Liver (tissue), 9 donors: ENCODE measurements around the gene NDUFAF8. TPM values are rescaled to one million over a fixed set of nuclear protein-coding genes. Genes with fewer than 3 reads are reported as not detected.

Experiments
- DNase-seq: peaks from one replicate; pipeline ENCODE4 v3.0.0-alpha.2; 2017; ENCODE audit warnings: low spot score
- H3K27ac ChIP-seq, 2 donors: one replicate each; pipeline ENCODE4 v1.7.0; 2013; ENCODE audit warnings: inconsistent platforms in 2 of 2, low read length in 2 of 2, control low read depth in 1 of 2, low read depth in 1 of 2, mild to moderate bottlenecking in 1 of 2
- H3K27me3 ChIP-seq, 4 donors: one replicate each; pipeline versions ENCODE4 v1.6.1 to v1.7.0; 2013; ENCODE audit warnings: low read length in 3 of 4, inconsistent platforms in 1 of 4, mild to moderate bottlenecking in 1 of 4, moderate library complexity in 1 of 4; ENCODE audit not compliant: control insufficient read depth in 4 of 4, insufficient read depth in 4 of 4
- H3K36me3 ChIP-seq, 4 donors: one replicate each; pipeline versions ENCODE4 v1.6.1 to v1.7.0; 2013; ENCODE audit warnings: low read length in 3 of 4, mild to moderate bottlenecking in 3 of 4, low read depth in 1 of 4, moderate library complexity in 1 of 4; ENCODE audit not compliant: control insufficient read depth in 4 of 4, insufficient read depth in 3 of 4
- H3K4me1 ChIP-seq, 4 donors: one replicate each; pipeline versions ENCODE4 v1.6.1 to v1.7.0; 2013; ENCODE audit warnings: low read length in 3 of 4, mild to moderate bottlenecking in 3 of 4, moderate library complexity in 1 of 4; ENCODE audit not compliant: control insufficient read depth in 4 of 4, insufficient read depth in 4 of 4
- H3K4me3 ChIP-seq, 3 donors: one replicate each; pipeline versions ENCODE4 v1.6.1 to v1.7.0; 2013; ENCODE audit warnings: low read length in 3 of 3, control low read depth in 1 of 3, low read depth in 1 of 3, mild to moderate bottlenecking in 1 of 3
- H3K9ac ChIP-seq, 2 donors: one replicate each; pipeline ENCODE4 v1.7.0; 2013; ENCODE audit warnings: low read length in 2 of 2, mild to moderate bottlenecking in 2 of 2, moderate library complexity in 2 of 2, control low read depth in 1 of 2, low read depth in 1 of 2
- H3K9me3 ChIP-seq, 4 donors: one replicate each; pipeline versions ENCODE4 v1.6.1 to v1.7.0; 2013; ENCODE audit warnings: low read length in 3 of 4; ENCODE audit not compliant: control insufficient read depth in 4 of 4
- FOXA1 ChIP-seq: IDR thresholded peaks from 2 replicates; pipeline ENCODE4 v1.6.1; 2016; ENCODE audit warnings: antibody characterized with exemption
- FOXA2 ChIP-seq: IDR thresholded peaks from 2 replicates; pipeline ENCODE4 v1.6.1; 2016; ENCODE audit warnings: antibody characterized with exemption
- GABPA ChIP-seq, 2 donors: IDR thresholded peaks in 1 of 2; conservative IDR thresholded peaks in 1 of 2; 2 replicates each; pipeline ENCODE4 v1.6.1; 2016; ENCODE audit warnings: antibody characterized with exemption in 2 of 2, mild to moderate bottlenecking in 1 of 2, moderate library complexity in 1 of 2
- HNF4A ChIP-seq, 2 donors: conservative IDR thresholded peaks; 2 replicates each; pipeline ENCODE4 v1.6.1; 2016; ENCODE audit warnings: antibody characterized with exemption in 2 of 2, mild to moderate bottlenecking in 2 of 2
- HNF4G ChIP-seq: IDR thresholded peaks from 2 replicates; pipeline ENCODE4 v1.6.1; 2016; ENCODE audit warnings: antibody characterized with exemption
- NR2F2 ChIP-seq: IDR thresholded peaks from 2 replicates; pipeline ENCODE4 v1.6.1; 2016; ENCODE audit warnings: antibody characterized with exemption
- RAD21 ChIP-seq, 2 donors: IDR thresholded peaks; 2 replicates each; pipeline ENCODE4 v1.6.1; 2016; ENCODE audit warnings: antibody characterized with exemption in 2 of 2, mild to moderate bottlenecking in 2 of 2
- REST ChIP-seq: IDR thresholded peaks from 2 replicates; pipeline ENCODE4 v1.6.1; 2016; ENCODE audit warnings: antibody characterized with exemption, mild to moderate bottlenecking
- RXRA ChIP-seq, 2 donors: IDR thresholded peaks; 2 replicates each; pipeline ENCODE4 v1.6.1; 2017 to 2018; ENCODE audit warnings: antibody characterized with exemption in 2 of 2, mild to moderate bottlenecking in 1 of 2
- TAF1 ChIP-seq: conservative IDR thresholded peaks from 2 replicates; pipeline ENCODE4 v1.6.1; 2016; ENCODE audit warnings: antibody characterized with exemption, mild to moderate bottlenecking
- ZBTB33 ChIP-seq: IDR thresholded peaks from 2 replicates; pipeline ENCODE4 v1.6.1; 2016; ENCODE audit warnings: antibody characterized with exemption
- WGBS: extraction: QIAGEN DNeasy Blood & Tissue Kit; methylation state at CpG from one replicate; pipeline ENCODE4 v1.1.7; 2013; 5-methylcytosine and 5-hydroxymethylcytosine counted together
- polyA plus RNA-seq, 2 donors: library from polyadenylated mRNA; stranded (reverse) in 1 of 2; unstranded in 1 of 2; fragments of 200-250 nt in 1 of 2; fragments of >200 nt in 1 of 2; fragmentation: Nextera tagmentation in 1 of 2; extraction: Ambion mirVana in 1 of 2; gene quantifications; one replicate each; pipeline versions ENCODE4 v1.2.1 to v1.2.3, GENCODE V29; 2013 to 2015
- total RNA-seq, 2 donors: library from RNA; depleted of rRNA; stranded (reverse); fragments of >200 nt; gene quantifications; one replicate each; pipeline ENCODE4 v1.2.3, GENCODE V29; 2014
- TF ChIP-seq, protein P1 (sequence below): fragments of 150-350 bp; IDR thresholded peaks from 2 replicates; pipeline ENCODE4 v1.5.1; 2017; ENCODE audit warnings: improper control_type of control experiment, low read depth, low read length; ENCODE audit not compliant: missing input control
- TF ChIP-seq, protein P2 (sequence below): IDR thresholded peaks from 2 replicates; pipeline ENCODE4 v1.6.1; 2016; ENCODE audit warnings: antibody characterized with exemption
- donor health status: healthy.
- donor health status: healthy.
- donor health status: healthy.
- donor health status: healthy.
- donor health status: healthy.

The NDUFAF8 gene
- total and polyA plus RNA-seq, 4 donors = 8.3 to 67.4 (median 15.5) TPM

DNA sequence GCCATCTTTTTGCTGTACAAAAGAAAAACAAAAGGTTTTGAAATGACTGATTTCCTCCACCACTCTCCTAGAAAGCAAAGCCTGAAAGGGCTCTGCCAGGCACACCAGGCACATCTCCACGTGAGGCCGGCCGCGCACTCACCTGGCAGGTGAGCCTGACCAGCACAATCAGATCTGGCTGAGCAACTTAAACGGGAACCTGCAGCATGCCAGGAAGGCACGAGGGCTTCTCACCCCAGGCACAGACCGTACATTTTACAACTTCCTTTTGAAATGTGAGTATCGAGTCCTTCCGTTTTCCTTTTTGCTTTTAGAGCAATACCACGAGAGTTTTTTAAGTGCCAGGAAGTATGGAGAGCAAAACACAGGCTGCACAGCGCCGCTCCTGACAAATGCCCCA lies 33.5 kb downstream of the NDUFAF8 start:
- Histone ChIP-seq H3K9ac (no peak overlapping the region), H3K4me3 (no peak overlapping the region), H3K9me3 (no peaks in the 10 kb centered on the region), H3K27ac (no peak overlapping the region), H3K36me3 (peaks cover 41 to 83% (median 51%) of the 10 kb centered on the region in 4 donors), H3K4me1 (no peaks in the 10 kb centered on the region), H3K27me3 (no peaks in the 10 kb centered on the region)
- 82% methylated on average over 12 of the region's 12 CpGs for WGBS
- DNase-seq = no peak
- no peak for TF ChIP-seq NR2F2
- no peak for TF ChIP-seq FOXA2
- no peak for TF ChIP-seq FOXA1
- no peak for TF ChIP-seq RAD21 (IDR thresholded peaks at IDR 0.05)
- no peak for TF ChIP-seq TAF1

DNA sequence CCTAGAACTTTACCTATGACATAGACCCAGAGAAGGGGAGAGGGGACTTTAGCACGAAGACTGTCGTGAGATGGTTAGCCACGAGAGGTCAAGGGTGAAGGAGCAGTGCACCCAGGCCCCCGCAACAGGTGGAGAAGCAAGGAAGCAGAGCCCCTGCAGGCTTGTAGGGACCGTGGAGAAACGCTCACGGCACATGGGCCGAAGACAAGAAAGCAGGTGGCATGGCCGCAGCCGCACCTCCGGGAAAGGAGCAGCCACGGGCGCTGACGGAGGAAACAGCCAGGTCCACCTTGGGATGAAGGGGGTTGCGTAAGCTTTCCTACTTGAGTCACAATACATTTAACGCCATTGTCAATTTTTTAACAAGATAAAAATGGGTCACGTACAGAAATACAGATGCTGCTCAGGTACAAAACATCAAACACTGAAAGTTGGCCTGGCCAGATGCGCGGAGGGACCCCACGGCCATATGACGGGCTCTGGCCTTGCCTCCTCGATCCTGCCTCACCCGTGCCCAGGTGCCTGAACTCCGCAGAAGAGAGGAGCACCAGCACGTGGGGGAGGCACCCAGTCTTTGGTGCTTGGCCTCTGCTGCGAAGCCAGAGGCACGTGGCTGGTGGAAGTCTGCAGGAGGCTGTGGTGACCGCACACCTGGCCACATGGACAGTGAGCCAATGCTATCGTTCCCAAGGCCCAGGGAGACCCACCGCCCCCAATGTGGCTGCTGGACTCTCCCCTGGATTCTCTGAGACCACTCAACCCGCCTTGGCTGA lies 34.8 kb downstream of the NDUFAF8 start:
- H3K4me3 ChIP-seq = no peak overlapping the region
- no peak overlapping the region for H3K27ac ChIP-seq
- no peaks in the 10 kb centered on the region for H3K27me3 ChIP-seq
- H3K4me1 ChIP-seq = no peaks in the 10 kb centered on the region
- H3K9ac ChIP-seq = no peak overlapping the region
- peaks cover 41 to 88% (median 48%) of the 10 kb centered on the region in 4 donors for H3K36me3 ChIP-seq
- DNase-seq = no peak
- no peaks in the 10 kb centered on the region for H3K9me3 ChIP-seq
- WGBS = 94% methylated on average over 31 of the region's 31 CpGs
- TF ChIP-seq FOXA1 (no peak), HNF4A (conservative IDR thresholded peaks at IDR 0.05) (no peak), FOXA2 (no peak), HNF4G (no peak), GABPA (IDR thresholded peaks at IDR 0.05 in 1 of 2, conservative IDR thresholded peaks at IDR 0.05 in 1 of 2) (no peak)
- TF ChIP-seq, protein P1, sequence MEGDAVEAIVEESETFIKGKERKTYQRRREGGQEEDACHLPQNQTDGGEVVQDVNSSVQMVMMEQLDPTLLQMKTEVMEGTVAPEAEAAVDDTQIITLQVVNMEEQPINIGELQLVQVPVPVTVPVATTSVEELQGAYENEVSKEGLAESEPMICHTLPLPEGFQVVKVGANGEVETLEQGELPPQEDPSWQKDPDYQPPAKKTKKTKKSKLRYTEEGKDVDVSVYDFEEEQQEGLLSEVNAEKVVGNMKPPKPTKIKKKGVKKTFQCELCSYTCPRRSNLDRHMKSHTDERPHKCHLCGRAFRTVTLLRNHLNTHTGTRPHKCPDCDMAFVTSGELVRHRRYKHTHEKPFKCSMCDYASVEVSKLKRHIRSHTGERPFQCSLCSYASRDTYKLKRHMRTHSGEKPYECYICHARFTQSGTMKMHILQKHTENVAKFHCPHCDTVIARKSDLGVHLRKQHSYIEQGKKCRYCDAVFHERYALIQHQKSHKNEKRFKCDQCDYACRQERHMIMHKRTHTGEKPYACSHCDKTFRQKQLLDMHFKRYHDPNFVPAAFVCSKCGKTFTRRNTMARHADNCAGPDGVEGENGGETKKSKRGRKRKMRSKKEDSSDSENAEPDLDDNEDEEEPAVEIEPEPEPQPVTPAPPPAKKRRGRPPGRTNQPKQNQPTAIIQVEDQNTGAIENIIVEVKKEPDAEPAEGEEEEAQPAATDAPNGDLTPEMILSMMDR = no peak
- TF ChIP-seq, protein P2, sequence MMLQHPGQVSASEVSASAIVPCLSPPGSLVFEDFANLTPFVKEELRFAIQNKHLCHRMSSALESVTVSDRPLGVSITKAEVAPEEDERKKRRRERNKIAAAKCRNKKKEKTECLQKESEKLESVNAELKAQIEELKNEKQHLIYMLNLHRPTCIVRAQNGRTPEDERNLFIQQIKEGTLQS = no peak

- no peak for DNase-seq
- Histone ChIP-seq H3K4me3 (no peak overlapping the region), H3K27me3 (no peaks in the 10 kb centered on the region), H3K36me3 (peaks cover 43 to 88% (median 51%) of the 10 kb centered on the region in 4 donors), H3K4me1 (no peaks in the 10 kb centered on the region), H3K9me3 (no peaks in the 10 kb centered on the region), H3K9ac (no peak overlapping the region), H3K27ac (no peak overlapping the region)
- WGBS = 97% methylated on average over 14 of the region's 14 CpGs
- TF ChIP-seq REST (no peak), ZBTB33 (no peak), RXRA (IDR thresholded peaks at IDR 0.05) (no peak)
Measured at GRCh38 chr17:81274471-81274855, 35.3 kb downstream of the NDUFAF8 start.
